Vagina (tissue), 2 donors: ENCODE data around the gene C16orf89. TPM values are rescaled to one million over a fixed set of nuclear protein-coding genes. Genes with fewer than 3 reads are reported as not detected.
A peak's percentile ranks its signal among the peaks of the same experiment; 100 is the strongest.
"Not testable (repeated sequence)": the region's sequence is repeated elsewhere in the genome, so short reads cannot be mapped to it uniquely, and the experiment has no call there.

Experiments used
- DNase-seq, 2 donors: peaks; one replicate each; pipeline ENCODE4 v3.0.0-alpha.2; 2017; ENCODE audit errors: extremely low spot score in 2 of 2
- H3K27ac ChIP-seq: fragments of 200-600 bp; sonication (generic); one replicate; pipeline ENCODE4 v1.5.1; 2019
- H3K27me3 ChIP-seq: fragments of 200-600 bp; sonication (generic); one replicate; pipeline ENCODE4 v1.5.1; 2019
- H3K36me3 ChIP-seq, 2 donors: fragments of 200-600 bp; sonication (generic); one replicate each; pipeline ENCODE4 v1.5.1; 2017 to 2019
- H3K4me1 ChIP-seq: fragments of 200-600 bp; sonication (generic); one replicate; pipeline ENCODE4 v1.5.1; 2019
- H3K4me3 ChIP-seq, 2 donors: fragments of 200-600 bp; sonication (generic); 1 replicate in 1 of 2; 2 replicates in 1 of 2; pipeline ENCODE4 v1.5.1; 2016 to 2019
- H3K9me3 ChIP-seq: fragments of 200-600 bp; sonication (generic); one replicate; pipeline ENCODE4 v1.5.1; 2019
- POLR2A ChIP-seq, 2 donors: fragments of 450-650 bp; IDR thresholded peaks; one replicate each; pipeline ENCODE4 v1.6.1; 2017; ENCODE audit warnings: antibody characterized with exemption in 2 of 2, mild to moderate bottlenecking in 2 of 2, moderate library complexity in 2 of 2
- POLR2AphosphoS5 ChIP-seq, 2 donors: sonication (generic); formaldehyde crosslinking; IDR thresholded peaks; one replicate each; pipeline ENCODE4 v1.9.0; 2017; ENCODE audit warnings: antibody characterized with exemption in 2 of 2, mild to moderate bottlenecking in 2 of 2, low read depth in 1 of 2; ENCODE audit not compliant: insufficient read depth in 1 of 2
- intact Hi-C: fragments of 100-400 bp; cut with DNase I; formaldehyde crosslinking; loops from one replicate; pipeline ENCODE4 v1.15.1; 2023
- total RNA-seq: library from RNA; depleted of rRNA; stranded (reverse); fragments of >200 nt; gene quantifications from one replicate; pipeline ENCODE4 v1.2.3, GENCODE V29; 2016
- TF ChIP-seq, protein P1 (sequence below), 3 experiments: fragments of 450-650 bp in 2 of 3; fragments of 200-600 bp in 1 of 3; sonication (generic) in 1 of 3; IDR thresholded peaks; one replicate each; pipeline ENCODE4 v1.5.1; 2017 to 2019; ENCODE audit warnings: antibody characterized with exemption in 3 of 3, mild to moderate bottlenecking in 2 of 3, moderate library complexity in 2 of 3

C16orf89 gene
- total RNA-seq, 1 donor from 2014 or later: 4.4 TPM

DNA sequence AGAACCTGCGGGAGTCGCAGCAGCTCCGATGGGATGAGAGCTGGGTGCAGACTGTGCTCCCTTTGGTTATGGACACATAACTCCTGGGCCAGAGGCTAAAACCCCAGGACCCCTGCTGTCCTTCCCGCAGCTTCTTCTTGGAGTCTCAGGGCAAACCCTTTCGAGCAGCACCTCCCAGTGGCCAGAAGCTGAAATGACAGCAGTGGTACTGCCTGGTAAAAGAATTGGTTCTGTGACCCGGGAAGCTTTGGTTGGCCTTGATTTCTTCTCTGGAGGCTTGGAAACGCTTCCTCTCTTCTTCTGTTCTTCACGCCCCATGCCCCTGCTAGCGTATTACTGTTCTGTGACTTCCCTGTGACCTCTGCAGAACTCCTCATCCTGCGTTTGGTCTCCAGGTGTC is 19.0 kb upstream of the C16orf89 start:
- peaks cover 0 to 23% of the 10 kb centered on the region in 2 donors for H3K36me3 ChIP-seq
- TF ChIP-seq, protein P1, sequence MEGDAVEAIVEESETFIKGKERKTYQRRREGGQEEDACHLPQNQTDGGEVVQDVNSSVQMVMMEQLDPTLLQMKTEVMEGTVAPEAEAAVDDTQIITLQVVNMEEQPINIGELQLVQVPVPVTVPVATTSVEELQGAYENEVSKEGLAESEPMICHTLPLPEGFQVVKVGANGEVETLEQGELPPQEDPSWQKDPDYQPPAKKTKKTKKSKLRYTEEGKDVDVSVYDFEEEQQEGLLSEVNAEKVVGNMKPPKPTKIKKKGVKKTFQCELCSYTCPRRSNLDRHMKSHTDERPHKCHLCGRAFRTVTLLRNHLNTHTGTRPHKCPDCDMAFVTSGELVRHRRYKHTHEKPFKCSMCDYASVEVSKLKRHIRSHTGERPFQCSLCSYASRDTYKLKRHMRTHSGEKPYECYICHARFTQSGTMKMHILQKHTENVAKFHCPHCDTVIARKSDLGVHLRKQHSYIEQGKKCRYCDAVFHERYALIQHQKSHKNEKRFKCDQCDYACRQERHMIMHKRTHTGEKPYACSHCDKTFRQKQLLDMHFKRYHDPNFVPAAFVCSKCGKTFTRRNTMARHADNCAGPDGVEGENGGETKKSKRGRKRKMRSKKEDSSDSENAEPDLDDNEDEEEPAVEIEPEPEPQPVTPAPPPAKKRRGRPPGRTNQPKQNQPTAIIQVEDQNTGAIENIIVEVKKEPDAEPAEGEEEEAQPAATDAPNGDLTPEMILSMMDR (IDR thresholded peaks at IDR 0.05): peak in 1 of 3 experiments; percentile 36
- H3K27ac ChIP-seq, H3K4me1 ChIP-seq, DNase-seq, H3K9me3 ChIP-seq, intact Hi-C loops, H3K4me3 ChIP-seq, H3K27me3 ChIP-seq: not testable (repeated sequence)

DNA sequence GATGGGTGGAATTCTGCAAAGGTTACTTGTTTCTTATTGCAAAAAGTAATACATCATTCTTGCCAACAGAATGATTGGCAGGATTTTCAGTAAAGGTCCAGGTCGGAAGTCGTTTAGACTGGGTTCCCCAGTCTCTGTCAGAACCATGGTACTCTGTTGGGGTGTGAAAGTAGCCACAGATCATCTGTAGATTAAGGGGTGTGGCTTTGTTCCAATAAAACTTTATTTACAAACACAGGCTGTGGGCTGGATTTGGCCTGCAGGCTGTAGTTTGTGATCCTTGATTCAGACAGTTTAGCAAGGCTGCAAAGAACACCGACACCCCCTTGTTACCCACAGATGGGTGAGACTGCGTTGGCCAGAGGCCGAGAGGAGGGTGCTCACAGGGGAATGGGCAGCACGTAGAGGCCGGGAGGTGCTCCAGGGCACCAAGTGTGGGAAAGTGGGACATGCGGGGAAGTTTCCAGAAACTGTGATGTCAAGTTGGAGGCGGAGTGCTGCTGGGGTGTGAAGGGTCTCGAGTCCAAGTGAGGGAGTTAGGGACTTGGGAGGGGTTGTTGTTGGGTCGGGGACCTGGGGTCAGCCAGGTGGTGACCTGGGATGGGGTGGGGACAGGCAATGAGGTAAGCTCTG is 18.5 kb upstream of the C16orf89 start:
- H3K9me3 ChIP-seq, H3K27ac ChIP-seq, H3K27me3 ChIP-seq, H3K4me1 ChIP-seq, DNase-seq, H3K4me3 ChIP-seq, intact Hi-C loops: not testable (repeated sequence)
- peaks cover 0 to 29% of the 10 kb centered on the region in 2 donors for H3K36me3 ChIP-seq

DNA sequence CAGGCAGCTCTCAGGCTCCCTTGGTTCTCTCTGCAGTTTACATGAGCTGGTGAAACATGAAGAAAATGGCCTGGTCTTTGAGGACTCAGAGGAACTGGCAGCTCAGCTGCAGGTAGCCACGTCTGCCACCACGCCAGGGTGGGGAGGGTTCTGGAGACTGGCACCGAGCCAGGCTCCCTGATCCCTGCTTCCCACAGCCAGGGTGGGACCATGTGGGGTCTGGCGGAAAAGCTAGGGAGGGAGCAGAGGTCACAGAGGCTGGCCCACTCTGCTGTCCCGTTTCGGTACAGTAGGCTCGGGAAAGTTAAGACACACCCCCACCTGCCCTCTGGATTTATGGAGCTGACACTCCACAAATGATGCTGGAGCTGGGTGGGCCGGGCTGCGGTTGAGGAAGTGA is 17.9 kb upstream of the C16orf89 start:
- H3K27me3 ChIP-seq, DNase-seq, H3K9me3 ChIP-seq, intact Hi-C loops, H3K4me3 ChIP-seq, H3K27ac ChIP-seq, H3K4me1 ChIP-seq: not testable (repeated sequence)
- peaks cover 0 to 35% of the 10 kb centered on the region in 2 donors for H3K36me3 ChIP-seq

DNA sequence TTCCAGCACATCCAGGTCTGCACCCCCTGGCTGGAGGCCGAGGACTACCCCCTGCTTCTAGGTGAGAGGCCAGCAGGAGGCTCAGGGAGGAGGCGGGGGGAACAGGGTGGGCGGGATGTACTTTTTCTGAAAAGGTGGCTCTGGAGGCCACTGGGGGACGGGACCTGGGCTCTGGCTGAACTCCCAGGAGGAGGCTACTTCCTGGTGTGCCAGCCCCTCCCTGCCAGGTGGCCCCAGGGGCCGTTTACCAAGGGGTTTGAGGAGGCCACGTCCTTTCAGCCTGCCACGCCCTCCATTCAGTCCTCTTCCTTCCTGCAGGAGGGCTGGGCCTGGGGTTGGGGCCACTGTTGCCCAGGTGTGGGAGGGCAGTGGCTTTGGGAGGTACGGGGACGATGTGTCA is 15.2 kb upstream of the C16orf89 start:
- intact Hi-C loops: not testable (repeated sequence)

DNA sequence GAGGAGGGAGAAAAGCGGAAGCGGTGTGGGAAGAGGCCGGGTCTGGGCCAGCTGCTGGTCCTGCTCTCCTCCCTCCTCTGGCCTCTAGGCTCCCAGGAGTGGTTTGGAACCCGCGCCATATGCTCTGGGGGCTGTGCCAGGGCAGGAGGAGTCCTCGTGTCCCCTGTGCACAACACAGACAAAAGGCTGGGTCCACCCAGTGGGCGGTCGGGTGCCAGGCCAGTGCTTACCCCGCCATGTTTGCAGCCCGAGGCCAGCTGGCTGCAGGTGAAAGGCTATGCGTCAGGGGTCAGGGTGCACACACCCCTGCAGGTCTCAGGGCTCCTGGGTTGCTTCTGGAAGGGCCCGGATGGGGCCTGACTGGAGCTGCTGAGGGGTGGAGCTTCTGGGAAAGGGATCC is 14.7 kb upstream of the C16orf89 start:
- intact Hi-C loops, H3K4me1 ChIP-seq, DNase-seq, H3K9me3 ChIP-seq, H3K27ac ChIP-seq, H3K4me3 ChIP-seq, H3K27me3 ChIP-seq: not testable (repeated sequence)
- peaks cover 0 to 53% of the 10 kb centered on the region in 2 donors for H3K36me3 ChIP-seq

More for the DNA sequence above, 15.2 kb upstream of the C16orf89 start:
- peaks cover 0 to 52% of the 10 kb centered on the region in 2 donors for H3K36me3 ChIP-seq
- H3K4me3 ChIP-seq, H3K27me3 ChIP-seq, H3K27ac ChIP-seq, H3K4me1 ChIP-seq, H3K9me3 ChIP-seq, DNase-seq: not testable (repeated sequence)

DNA sequence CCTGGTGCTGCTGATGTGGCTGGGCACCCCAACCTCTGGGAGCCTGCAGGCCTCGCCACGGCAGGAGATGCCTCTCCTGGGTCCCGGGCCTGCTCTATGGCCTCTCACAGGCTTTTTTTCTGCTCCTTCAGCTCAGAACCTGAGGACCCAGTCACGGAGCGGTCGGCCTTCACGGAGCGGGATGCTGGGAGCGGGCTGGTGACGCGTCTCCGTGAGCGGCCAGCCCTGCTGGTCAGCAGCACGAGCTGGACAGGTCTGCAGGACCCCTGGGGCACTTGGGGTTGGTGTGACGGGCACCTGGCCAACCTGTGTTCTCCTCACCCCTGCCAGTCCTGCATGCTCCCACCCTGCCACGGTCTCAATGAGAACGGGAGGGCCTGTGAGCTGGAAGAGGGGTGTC is 12.9 kb upstream of the C16orf89 start:
- Histone ChIP-seq H3K4me1 (no peaks in the 10 kb centered on the region), H3K4me3 (no peak overlapping the region), H3K27ac (no peak overlapping the region), H3K36me3 (peaks cover 0 to 47% of the 10 kb centered on the region in 2 donors), H3K9me3 (no peaks in the 10 kb centered on the region), H3K27me3 (no peaks in the 10 kb centered on the region)
- TF ChIP-seq, protein P1 (IDR thresholded peaks at IDR 0.05): no peak
- TF ChIP-seq POLR2A (IDR thresholded peaks at IDR 0.05) (no peak), POLR2AphosphoS5 (IDR thresholded peaks at IDR 0.05; ENCODE audit: insufficient read depth in 1 of 2, low read depth in 1 of 2) (no peak)
- intact Hi-C loops: no loop called here
- no peak for DNase-seq

DNA sequence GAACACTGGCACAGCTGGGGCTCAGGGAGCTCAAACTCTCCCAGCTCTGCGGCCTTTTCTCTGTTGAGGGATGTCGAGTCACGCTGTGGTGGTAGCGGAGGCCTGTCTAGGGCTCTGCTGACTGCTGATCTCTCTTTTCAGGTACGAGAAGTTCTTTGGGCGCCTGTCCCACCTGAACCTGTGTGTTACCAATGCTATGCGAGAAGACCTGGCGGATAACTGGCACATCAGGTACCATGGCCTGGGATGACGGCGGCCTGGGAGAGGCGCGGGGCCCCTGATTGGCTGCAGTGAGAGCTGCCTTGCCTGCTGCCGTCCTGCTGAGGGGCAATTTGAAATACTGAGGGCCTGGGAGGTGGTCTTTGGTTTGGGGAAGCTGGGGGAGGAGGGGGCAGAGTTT is 11.5 kb upstream of the C16orf89 start:
- no peak for DNase-seq
- Histone ChIP-seq H3K4me3 (no peak overlapping the region), H3K36me3 (peaks cover 0 to 47% of the 10 kb centered on the region in 2 donors), H3K4me1 (peaks cover 8% of the 10 kb centered on the region), H3K9me3 (no peaks in the 10 kb centered on the region), H3K27ac (no peak overlapping the region), H3K27me3 (no peaks in the 10 kb centered on the region)
- intact Hi-C loops: no loop called here
- TF ChIP-seq, protein P1 (IDR thresholded peaks at IDR 0.05): no peak
- TF ChIP-seq POLR2A (IDR thresholded peaks at IDR 0.05): no peak
- no peak for TF ChIP-seq POLR2AphosphoS5 (IDR thresholded peaks at IDR 0.05; ENCODE audit: insufficient read depth in 1 of 2, low read depth in 1 of 2)
